ENCODE data around the gene WNK1.

DNA sequence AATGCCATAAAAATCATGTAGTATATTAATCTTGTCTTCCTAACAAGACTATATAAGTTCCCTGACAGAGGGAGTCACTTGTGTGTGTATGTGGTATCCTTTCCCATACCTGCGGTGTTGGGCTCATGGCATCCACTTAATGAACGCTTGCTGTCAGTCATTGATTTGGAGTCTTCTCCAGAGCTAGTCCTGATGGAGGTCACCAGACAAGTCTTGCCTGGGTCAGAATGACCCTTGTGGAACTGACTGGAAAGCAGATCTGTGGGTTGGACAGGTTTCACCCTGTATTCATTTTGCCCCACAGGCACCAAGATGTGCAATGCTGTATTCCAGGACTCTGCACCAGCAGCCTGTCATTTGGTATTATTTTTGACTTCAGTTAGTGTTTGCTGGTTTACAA is 27.3 kb upstream of the WNK1 start:
- TF ChIP-seq, protein P1, sequence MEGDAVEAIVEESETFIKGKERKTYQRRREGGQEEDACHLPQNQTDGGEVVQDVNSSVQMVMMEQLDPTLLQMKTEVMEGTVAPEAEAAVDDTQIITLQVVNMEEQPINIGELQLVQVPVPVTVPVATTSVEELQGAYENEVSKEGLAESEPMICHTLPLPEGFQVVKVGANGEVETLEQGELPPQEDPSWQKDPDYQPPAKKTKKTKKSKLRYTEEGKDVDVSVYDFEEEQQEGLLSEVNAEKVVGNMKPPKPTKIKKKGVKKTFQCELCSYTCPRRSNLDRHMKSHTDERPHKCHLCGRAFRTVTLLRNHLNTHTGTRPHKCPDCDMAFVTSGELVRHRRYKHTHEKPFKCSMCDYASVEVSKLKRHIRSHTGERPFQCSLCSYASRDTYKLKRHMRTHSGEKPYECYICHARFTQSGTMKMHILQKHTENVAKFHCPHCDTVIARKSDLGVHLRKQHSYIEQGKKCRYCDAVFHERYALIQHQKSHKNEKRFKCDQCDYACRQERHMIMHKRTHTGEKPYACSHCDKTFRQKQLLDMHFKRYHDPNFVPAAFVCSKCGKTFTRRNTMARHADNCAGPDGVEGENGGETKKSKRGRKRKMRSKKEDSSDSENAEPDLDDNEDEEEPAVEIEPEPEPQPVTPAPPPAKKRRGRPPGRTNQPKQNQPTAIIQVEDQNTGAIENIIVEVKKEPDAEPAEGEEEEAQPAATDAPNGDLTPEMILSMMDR (IDR thresholded peaks at IDR 0.05; ENCODE audit: insufficient read depth, low read depth, low read length) = no peak
- no peak for TF ChIP-seq EZH2 (IDR thresholded peaks at IDR 0.05; ENCODE audit: insufficient read depth, low read length)

Data from astrocyte (in vitro differentiated cells and primary cell).